ENCODE data around the gene MYT1.
"Not testable (repeated sequence)": the region's sequence is repeated elsewhere in the genome, so short reads cannot be mapped to it uniquely, and the experiment has no call there.

MYT1 gene

DNA sequence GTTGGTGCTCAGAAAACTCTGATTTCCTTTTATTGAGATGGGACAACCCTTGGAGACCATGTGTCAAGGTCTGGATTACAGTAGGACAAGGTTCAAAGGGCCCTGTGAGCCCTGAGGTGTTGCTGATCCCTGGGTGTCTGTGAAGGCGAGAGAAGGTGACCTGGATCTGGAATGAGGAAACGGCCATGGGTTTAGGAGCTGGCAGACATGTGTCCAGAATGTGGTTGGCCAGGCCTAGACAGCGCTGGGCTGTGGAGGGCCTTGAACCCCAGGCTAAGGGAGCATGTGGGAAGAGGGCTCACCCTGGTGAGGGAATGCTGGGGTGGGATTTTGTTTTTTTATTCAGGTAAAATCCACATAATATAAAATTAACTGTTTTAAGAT lies 116.2 kb downstream of the MYT1 start:
- no peak for DNase-seq

DNA sequence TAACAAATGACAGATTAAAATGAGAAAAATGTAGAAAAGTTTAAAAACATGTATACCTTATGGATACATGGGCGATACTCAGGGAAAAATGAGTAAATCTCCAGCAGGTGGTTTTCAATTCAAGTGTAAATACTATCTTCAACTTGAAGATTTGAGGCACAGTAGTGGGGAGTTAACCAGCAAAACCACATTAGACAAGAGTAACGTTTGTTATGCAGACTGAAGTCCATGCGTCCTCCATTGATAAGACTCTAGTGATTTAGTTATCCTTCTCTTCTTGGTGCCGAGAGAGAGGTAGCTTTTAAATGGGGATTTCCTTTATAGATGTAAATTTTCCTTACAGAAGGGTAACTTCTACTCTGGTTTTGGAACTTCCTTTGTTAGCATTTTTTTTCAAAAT lies 119.4 kb downstream of the MYT1 start:
- no peak for DNase-seq

DNA sequence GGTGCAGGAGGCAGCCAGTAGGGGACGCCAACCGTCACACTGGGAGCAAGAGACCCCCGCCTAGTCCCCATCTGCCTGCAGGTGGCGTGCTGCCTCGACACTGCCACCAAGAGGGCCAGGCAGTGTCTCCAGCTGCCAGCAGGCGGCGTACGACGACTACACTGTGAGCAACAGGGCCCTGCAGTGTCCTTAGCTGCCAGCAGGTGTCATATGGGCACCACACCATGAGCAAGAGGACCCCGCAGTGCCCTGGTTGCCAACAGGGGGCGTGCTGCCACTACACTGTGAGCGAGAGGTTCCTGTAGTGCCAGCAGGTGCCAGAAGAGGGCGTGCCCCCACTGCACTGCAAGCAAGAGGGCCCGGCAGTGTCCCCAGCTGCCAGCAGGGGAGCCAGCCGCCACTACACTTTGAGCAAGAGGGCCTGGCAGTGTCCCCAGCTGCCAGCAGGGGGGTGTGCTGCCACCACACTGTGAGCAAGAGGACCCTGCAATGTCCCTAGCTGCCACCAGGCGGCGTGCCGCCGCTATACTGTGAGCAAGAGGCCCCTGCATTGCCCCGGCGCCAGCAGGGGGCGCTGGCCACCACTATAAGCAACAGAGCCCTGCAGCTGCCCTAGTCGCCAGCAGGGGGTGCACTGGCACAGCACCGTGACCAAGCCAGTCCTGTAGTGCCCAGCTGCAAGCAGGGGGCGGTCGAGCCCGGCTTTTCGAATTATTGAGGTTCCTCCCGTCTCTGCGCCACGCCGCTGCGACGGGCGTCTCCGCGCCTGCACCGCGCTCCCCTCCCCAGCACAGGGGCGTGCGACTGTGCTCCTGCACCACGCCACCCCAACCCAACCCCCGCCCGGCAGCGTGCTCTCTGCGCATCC lies 121.6 kb downstream of the MYT1 start:
- DNase-seq: peak; percentile 58 to 83 (median 71)

- peak in 3 of 6 experiments; percentile 5 to 20 (median 14) for DNase-seq
Observed at GRCh38 chr20:64286447-64287263, 122.4 kb downstream of the MYT1 start.

GRCh38 chr20:64287264-64287590 lies 123.0 kb downstream of the MYT1 start:
- not testable (repeated sequence) for DNase-seq
